ENCODE data around the gene TEDC1. TPM values are rescaled to one million over a fixed set of nuclear protein-coding genes. Genes with fewer than 3 reads are reported as not detected.

Gene TEDC1
- total RNA-seq, 1 donor = 29.1 TPM

- no peak for DNase-seq (ENCODE audit: low read depth in 2 of 3, low spot score in 2 of 3)
Measured at GRCh38 chr14:105473033-105473676, 17.9 kb upstream of the TEDC1 start.

GRCh38 chr14:105473677-105474482 lies 17.2 kb upstream of the TEDC1 start:
- peak in 2 of 3 donors; percentile 75 to 78 for DNase-seq (ENCODE audit: low read depth in 2 of 3, low spot score in 2 of 3)

DNA sequence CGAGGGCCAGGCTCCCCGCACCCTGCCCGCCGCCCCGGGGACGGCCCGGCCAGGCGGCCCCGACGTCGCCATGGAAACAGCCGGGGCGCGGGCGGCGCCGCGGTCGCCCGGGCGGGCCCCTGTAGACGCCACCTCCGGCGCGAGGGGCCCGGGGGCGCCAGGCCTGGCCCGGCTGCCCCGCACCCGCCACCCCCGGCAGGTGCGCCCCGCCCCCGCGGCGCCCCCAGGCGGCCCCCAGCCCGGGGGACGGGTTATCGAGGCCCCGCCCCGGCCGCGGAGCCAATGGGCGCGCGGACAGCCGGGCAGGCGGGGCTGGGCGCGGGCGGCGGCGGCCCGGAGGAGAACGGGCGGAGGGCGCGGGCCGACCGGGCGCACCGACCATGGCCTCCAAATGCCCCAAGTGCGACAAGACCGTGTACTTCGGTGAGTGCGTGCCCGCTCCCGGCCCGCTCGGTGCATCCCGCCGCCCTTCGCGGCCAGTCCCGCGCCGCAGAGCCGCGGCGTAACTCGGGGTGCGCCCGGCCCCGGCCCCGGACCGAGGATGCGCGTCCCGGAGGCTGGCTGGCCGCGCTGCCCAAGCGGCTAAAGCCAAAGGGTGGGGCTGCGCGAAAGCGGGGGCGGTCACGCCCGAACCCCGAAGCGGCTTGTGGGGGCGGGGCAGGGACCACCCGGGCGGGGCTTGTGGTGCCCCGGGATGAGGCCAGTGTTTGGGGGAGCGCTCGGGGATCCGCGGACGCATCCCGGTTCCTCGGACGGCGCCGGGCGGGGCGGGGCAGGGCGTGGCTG lies 16.4 kb upstream of the TEDC1 start, which contains the start of gene CRIP2:
Gene CRIP2 (plus strand): TSS at position 339 of the 786 bp plus-strand sequence. CDS start 42 bp downstream, at position 381.
- DNase-seq (ENCODE audit: low read depth in 2 of 3, low spot score in 2 of 3) = peak in 2 of 3 donors; percentile 49 to 54

DNA sequence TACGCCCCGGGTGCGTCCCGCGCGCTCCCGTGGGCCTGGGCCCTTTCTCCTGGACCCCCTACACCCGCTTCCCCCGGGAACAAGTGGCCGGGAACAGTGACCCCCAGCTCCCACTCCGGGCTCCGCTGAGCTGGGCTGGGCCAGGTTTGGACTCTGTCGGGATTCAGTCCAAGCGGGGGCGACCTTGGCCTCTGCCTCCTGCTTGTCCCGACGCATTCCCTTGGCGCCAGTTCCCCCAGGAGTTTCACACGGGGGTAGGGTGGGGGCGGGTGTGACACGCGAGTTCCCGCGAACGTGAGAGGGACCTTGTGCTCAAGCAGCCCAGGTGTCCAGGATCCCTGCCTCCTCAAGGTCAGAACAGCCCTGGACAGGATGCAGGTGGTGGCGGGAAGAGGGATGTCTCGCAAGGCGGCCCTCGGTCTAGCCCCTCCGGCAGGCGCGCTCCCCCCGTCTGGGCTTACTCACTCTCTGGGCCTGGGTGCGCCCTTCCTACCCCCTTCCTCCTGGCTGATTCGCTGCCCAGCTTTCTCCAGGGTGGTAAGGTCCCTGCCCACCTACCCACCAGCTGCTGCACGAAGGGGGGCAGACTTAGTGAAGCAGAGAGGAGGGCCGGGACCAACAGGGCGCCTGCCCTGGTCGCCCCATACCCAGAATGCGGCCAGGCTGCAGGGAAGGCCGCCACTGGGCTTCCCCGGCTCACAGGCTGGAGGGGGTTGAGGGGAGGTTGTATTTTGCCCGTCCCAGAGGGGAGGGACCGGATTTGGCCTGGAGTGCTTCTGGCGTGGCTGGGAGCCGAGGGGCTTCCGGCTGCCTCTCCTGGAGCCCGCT lies 15.6 kb upstream of the TEDC1 start:
- no peak for DNase-seq (ENCODE audit: low read depth in 2 of 3, low spot score in 2 of 3)

DNA sequence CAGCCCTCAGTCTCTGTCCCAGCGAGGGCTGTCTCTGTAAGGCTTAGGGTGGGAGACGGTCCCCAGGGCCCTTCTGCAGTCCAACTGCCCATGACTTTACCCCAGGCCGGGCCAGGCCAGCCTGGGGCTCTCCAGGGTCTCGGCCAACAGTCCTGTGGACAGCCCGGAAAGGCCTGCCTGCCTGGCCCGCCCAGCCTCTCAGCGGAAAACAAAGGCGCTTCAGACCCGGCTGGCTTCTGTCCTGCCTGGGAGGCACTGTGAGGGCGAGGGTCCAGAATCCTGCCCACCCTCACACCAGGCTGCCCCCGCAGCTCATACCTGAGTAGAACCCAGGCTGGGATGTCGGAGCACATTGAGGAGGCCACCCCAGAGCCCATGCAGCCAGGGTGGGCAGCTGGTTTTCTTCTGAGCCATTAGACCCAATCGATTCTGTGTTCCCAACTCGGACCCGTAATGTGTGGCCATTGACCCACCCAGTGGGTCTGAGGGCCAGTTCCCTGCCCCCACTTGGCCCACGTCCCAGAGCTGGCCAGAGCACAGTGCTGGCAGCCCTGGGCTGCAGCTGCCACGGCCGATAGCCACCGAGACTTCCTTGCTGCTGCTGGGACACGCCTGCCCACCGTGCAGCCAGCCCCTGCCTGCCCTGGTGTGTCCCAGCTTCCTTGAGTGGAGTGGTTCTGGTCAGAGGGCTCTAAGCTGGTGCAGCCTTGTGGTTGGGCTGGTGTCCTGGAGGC lies 14.8 kb upstream of the TEDC1 start:
- DNase-seq (ENCODE audit: low read depth in 2 of 3, low spot score in 2 of 3) = no peak

- no peak for DNase-seq (ENCODE audit: low read depth in 2 of 3, low spot score in 2 of 3)
Measured at GRCh38 chr14:105476831-105477659, 14.0 kb upstream of the TEDC1 start.

DNA sequence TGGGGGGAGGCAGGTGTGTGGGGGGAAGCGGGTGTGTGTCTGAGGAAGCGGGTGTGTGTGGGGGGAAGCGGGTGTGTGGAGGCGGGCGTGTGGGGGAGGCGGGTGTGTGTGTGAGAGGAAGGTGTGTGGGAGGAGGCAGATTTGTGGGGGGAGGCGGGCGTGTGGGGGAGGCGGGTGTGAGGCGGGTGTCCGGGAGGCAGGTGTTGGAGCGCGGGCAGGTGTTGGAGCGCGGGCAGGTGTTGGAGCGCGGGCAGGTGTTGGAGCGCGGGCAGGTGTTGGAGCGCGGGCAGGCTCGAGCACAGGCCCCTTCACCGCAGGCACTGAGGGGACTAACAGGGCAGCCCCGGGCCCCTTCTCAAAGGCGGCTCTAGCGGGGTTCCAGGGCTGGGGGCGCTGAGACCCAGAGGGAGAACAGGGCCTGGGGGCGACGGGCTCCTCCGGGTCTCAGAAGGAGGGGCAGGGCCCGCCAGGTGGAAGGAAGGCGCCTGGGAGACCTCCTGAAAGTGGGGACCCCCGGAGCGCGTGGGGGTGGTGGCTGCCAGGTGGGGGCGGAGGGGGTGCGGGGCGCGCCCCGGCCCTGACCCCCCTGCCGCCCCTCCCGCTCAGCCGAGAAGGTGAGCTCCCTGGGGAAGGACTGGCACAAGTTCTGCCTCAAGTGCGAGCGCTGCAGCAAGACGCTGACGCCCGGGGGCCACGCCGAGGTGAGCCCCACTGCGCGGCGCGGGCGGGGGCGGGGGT lies 13.2 kb upstream of the TEDC1 start:
- DNase-seq (ENCODE audit: low read depth in 2 of 3, low spot score in 2 of 3) = peak in 2 of 3 donors; percentile 49 to 56

DNA sequence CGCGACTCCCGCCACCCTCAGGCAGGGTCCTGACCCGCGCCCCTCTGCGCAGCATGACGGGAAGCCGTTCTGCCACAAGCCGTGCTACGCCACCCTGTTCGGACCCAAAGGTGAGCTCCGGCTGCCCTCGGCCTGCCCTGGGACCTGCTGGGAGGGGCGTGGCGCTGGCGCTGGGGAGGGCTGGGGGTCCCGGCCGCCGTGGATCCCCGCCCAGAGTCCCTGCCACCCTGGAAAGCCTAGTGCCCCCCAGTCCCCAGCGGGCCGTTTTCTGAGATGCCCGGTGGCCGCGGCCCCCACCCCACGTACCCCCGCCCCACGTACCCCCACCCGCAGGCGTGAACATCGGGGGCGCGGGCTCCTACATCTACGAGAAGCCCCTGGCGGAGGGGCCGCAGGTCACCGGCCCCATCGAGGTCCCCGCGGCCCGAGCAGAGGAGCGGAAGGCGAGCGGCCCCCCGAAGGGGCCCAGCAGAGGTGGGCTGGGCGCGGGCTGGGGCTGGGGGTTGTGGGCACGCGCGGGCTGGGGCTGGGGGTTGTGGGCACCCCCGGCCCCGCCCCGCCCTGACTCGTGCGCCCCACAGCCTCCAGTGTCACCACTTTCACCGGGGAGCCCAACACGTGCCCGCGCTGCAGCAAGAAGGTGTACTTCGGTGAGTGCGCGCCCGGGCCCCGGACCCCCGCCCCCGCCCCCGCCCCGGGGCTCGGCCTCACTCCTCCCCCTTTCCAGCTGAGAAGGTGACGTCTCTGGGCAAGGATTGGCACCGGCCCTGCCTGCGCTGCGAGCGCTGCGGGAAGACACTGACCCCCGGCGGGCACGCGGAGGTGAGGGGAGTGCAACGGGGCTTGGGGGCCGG lies 12.4 kb upstream of the TEDC1 start:
- DNase-seq (ENCODE audit: low read depth in 2 of 3, low spot score in 2 of 3) = no peak

- no peak for DNase-seq (ENCODE audit: low read depth in 2 of 3, low spot score in 2 of 3)
Measured at GRCh38 chr14:105479431-105480158, 11.5 kb upstream of the TEDC1 start.

DNA sequence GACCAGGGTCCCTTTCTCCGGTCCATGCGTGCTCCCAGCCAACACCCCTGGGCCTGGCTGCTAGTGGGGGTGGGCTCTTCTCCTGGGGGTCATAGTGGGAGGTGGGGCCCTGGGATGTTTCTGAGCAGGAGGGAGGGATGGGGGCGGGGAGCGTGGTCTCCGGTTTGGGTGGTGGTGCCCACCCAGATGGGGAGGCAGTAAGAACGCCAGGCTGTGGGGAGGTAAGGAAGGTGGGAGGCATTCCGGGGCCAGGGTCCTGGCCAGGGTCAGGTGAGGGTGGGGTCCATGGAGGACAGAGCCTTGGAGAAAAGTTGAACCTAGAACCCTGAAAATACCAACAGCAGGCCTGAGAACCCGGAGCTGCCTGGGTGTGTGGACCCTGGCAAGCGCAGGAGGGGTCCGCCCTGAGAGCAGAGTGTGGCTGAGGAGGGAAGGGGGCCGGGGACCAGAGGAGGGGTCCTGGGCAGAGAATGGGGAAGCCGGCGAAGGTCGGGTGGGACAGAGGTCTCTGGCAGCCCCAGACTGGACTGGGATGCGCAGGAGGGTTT lies 10.8 kb upstream of the TEDC1 start:
- DNase-seq (ENCODE audit: low read depth in 2 of 3, low spot score in 2 of 3) = no peak

DNA sequence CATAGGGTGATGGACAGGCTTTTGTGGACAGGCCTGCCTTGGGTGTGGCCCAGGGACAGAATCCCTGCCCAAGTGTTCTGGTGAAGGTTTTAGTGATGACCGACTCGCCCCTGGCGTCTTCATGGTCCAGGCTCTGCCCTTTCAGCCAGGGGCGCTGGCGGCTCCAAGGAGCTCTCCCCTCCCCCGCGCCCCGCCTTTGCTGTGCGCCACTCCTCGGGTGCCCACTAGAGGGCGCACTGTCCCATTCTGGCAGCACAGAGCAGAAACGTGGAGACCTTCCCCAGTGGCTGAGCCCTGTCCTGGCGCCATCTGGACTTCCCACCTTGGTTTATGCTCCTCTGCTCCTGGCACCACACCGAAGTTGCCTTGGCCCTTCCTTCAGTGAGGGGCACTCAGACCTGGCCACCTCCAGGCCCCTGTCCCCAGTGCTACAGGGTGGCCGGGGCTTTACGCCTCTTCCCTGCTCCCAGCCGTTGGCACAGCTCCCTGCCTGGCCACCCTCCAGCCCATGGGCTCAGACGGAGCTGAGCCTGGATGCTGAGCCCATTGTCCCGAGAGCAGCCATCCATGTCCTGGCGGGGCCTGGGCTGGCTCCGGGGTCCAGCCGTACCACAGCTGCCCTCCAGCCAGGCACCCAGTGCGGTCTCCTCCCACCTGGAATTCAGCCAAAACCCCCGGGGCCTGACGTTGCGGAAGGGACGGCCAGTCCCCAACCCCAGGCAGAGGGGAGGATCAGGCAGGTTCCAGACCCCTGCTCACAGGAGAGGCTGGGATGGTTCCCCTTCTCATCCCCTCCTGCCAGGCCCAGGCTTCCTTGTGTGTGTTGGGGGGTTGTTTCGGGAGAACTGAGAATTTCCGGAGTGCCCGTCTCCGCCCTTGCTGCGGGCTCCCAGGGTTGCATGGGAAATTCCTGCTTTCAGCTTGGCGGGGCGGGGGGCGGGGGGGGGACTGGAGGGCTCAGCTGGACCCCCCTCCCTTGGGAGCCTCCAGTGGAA lies 9.9 kb upstream of the TEDC1 start:
- peak; percentile 88 to 91 (median 90) for DNase-seq (ENCODE audit: low read depth in 2 of 3, low spot score in 2 of 3)

- peak; percentile 94 to 99 (median 98) for DNase-seq (ENCODE audit: low read depth in 2 of 3, low spot score in 2 of 3)
Measured at GRCh38 chr14:105481886-105482457, 9.1 kb upstream of the TEDC1 start.

DNA sequence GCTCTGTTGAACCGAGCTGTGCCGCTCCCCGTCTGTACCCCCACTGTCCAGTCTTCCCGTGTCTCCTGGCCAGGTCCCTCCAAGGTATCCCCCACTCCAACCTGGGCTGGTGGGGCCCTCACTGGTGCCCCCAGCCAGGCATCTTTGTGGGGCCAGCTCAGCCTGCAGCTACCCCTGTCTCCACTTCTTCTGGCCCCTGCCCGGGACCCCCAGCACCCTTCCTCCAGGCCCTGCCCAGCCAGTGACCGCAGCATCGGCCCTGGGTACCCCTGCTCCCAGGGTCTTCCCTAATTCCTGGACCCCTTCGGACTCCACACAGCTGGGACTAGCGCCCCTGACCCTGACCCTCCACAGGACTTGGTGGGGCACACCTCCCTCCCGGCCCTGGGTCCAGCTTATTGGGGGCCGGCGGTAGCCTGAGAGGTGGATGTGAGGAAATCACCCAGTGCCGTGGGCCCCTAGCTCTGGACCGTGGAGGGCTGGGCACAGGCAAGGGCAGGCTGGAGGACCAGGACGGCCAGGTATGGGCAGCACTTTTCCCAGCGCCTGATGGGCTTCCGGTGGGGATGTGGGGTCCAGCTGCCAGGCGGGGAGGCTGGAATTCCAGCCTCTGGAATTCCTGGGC lies 8.4 kb upstream of the TEDC1 start:
- DNase-seq (ENCODE audit: low read depth in 2 of 3, low spot score in 2 of 3) = no peak
